Left forelimb (tissue), 1 donor: ENCODE results near the gene CEACAM6.

Source experiments
- DNase-seq: peaks from one replicate; pipeline ENCODE4 v3.0.0-alpha.2; 2018; ENCODE audit warnings: low spot score

The CEACAM6 gene

DNA sequence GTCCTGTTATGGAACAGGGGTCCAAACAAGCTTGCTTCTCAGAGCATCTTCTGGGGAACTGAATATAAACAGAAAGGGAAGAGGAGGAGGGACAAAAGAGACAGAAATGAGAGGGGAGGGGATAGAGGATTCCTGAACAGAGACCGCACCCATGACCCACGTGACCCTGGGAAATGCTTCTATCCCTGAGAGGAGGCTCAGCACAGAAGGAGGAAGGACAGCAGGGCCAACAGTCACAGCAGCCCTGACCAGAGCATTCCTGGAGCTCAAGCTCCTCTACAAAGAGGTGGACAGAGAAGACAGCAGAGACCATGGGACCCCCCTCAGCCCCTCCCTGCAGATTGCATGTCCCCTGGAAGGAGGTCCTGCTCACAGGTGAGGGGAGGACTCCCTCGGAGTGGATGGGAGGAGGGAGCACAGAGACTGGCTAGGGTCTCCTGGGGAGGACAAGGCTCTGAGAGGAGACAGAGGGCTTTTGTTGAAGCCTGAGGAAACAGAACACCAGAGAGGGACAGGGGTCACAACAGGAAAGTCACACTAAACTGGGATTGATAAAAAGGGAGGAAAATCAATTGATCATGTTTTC is at the start of gene CEACAM6:
CEACAM6 (plus strand) TSS at position 203 of the 586 bp plus-strand sequence; CDS start at position 312, 109 bp downstream.
- DNase-seq = no peak

- DNase-seq = peak; percentile 50
These were observed 48.4 kb upstream of the CEACAM6 start for GRCh38 chr19:41706741-41707501.

- peak; percentile 28 for DNase-seq
These were observed 47.9 kb upstream of the CEACAM6 start for GRCh38 chr19:41707502-41707812.

DNA sequence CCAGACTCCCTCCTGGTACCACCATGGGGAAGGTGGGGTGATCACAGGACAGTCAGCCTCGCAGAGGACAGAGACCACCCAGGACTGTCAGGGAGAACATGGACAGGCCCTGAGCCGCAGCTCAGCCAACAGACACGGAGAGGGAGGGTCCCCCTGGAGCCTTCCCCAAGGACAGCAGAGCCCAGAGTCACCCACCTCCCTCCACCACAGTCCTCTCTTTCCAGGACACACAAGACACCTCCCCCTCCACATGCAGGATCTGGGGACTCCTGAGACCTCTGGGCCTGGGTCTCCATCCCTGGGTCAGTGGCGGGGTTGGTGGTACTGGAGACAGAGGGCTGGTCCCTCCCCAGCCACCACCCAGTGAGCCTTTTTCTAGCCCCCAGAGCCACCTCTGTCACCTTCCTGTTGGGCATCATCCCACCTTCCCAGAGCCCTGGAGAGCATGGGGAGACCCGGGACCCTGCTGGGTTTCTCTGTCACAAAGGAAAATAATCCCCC is 47.4 kb upstream of the CEACAM6 start:
- peak; percentile 20 for DNase-seq

DNA sequence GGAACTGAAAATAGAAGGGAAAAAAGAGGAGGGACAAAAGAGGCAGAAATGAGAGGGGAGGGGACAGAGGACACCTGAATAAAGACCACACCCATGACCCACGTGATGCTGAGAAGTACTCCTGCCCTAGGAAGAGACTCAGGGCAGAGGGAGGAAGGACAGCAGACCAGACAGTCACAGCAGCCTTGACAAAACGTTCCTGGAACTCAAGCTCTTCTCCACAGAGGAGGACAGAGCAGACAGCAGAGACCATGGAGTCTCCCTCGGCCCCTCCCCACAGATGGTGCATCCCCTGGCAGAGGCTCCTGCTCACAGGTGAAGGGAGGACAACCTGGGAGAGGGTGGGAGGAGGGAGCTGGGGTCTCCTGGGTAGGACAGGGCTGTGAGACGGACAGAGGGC is 46.8 kb upstream of the CEACAM6 start, which contains the start of gene CEACAM5:
CEACAM5 (plus strand) TSS at position 146 of the 400 bp plus-strand sequence; CDS start at position 252, 106 bp downstream.
- DNase-seq = peak; percentile 28

DNA sequence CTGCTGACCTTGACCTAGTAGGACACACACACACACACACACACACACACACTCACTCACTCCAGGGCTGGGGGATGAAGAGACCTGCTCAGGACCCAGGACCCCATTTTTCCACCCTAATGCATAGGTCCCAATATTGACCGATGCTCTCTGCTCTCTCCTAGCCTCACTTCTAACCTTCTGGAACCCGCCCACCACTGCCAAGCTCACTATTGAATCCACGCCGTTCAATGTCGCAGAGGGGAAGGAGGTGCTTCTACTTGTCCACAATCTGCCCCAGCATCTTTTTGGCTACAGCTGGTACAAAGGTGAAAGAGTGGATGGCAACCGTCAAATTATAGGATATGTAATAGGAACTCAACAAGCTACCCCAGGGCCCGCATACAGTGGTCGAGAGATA is 45.8 kb upstream of the CEACAM6 start:
- peak; percentile 17 for DNase-seq

- DNase-seq = peak; percentile 18
These were observed 45.2 kb upstream of the CEACAM6 start for GRCh38 chr19:41709951-41710645.

DNA sequence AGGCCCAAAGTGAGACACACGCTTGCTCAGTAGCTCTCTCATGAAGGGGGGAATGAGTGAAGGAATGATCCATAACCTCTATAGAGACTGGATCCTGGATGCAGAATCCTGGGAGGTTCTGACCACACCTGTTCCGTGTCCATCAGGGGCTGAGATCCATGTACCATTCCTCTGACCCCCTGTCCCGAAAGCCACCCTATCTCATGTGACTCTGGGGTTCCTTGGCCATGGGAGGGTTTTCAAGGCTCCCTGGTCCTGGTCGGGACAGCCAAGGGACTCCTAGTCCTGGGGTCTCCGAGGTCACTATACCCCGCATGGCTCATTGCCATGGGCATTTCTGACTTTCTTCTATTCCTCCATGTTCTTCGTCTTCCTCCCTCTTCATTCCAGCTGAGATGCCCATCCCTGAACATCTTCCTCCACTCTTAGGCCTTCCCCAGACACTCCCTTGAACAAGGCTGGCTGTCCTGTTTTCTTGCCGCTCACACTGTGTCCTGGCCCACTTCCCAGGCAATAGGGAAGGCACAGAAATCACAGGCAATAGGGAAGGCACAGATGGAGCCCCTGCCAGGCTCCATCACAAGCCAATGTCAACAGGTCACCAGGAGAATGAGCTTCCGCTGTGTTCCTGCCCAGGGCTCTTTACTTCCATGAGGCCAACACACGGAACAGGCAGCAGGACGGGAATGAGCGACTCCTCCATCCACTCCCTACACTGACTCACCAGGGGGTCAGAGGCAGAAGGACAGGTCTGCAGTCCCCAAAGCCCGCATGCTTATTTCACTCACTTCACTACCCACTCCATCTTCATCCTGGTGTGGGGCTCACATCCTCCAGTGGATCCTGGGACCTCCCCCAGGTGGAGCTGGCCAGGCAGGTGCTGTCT is 43.7 kb upstream of the CEACAM6 start:
- peak; percentile 14 for DNase-seq

DNA sequence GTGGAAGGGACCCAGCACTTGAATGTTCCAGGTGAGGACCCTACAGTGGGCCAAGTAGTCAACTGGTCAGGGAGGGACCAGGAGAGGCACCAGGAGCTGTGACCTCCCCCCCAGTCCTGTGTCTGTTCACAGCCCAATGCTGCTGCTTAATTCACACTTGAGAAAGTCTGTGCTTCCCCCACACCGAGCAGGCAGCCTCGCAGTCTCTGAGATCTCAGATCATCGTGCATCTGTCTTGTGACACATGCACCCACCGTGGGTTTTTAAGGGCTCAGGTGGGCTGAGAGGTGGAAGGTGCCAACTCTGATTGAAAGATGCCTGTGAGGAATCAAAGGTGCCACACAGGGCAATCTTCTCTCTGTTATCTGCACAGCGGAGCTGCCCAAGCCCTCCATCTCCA is 40.7 kb upstream of the CEACAM6 start:
- DNase-seq = peak; percentile 15

- no peak for DNase-seq
These were observed 36.6 kb upstream of the CEACAM6 start for GRCh38 chr19:41718761-41719160.

DNA sequence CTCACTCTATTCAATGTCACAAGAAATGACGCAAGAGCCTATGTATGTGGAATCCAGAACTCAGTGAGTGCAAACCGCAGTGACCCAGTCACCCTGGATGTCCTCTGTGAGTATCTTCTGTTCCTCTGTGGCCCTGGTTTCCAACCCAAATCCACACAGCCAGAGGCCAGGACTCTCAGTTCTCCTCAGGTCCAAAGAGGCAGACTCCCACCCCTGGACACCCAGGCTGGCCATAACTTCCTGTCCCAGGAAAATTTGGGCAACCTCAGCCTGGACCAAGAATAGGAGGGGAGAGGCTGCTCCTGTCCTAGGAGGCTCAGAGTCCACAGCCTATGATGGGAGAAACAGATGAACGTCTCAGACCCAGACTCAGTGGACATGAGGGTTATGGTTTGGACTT is 35.2 kb upstream of the CEACAM6 start:
- no peak for DNase-seq

DNA sequence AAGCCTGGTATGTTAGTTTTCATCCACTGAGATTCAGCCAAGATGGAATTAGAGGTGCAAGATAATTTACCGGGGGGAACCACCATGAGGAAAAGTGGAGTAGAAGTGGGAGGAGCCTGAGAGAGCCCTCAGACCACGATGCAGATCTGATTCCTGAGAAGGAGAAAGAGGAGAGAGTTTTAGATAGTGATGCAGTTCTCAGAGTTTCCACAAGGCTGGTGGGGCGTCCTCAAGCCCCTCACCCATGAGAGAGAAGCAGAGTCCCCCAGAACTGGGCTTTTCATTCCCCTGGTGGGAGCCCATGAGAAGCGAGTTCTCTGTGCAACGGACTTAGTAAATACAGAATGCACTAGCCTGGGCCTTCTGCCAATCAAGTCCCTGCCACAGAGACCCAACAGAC is 28.8 kb upstream of the CEACAM6 start:
- no peak for DNase-seq

GRCh38 chr19:41734156-41734555 is 21.2 kb upstream of the CEACAM6 start:
- no peak for DNase-seq

- DNase-seq = no peak
These were observed 20.7 kb upstream of the CEACAM6 start for GRCh38 chr19:41734585-41734984.

- no peak for DNase-seq
These were observed 20.2 kb upstream of the CEACAM6 start for GRCh38 chr19:41735071-41735600.

DNA sequence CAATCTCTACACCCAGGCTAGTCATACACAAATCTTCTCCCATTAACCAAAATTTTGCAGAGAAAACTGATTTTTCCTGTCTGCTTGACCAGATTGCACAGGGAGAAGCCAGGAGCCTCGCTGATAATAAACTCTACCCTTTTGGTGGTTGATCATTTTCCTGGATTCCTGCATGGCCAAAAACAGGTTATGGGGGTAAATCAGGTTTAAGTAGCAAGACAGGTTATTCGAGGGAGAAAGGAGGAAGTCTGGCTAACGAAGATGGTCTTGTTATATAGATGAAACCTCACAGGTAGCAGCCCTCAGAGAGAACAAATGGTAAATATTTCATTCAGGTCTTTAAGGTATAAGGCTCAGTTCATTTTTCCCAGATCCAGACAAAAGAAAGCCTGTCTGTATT is 16.0 kb upstream of the CEACAM6 start:
- DNase-seq = no peak

DNA sequence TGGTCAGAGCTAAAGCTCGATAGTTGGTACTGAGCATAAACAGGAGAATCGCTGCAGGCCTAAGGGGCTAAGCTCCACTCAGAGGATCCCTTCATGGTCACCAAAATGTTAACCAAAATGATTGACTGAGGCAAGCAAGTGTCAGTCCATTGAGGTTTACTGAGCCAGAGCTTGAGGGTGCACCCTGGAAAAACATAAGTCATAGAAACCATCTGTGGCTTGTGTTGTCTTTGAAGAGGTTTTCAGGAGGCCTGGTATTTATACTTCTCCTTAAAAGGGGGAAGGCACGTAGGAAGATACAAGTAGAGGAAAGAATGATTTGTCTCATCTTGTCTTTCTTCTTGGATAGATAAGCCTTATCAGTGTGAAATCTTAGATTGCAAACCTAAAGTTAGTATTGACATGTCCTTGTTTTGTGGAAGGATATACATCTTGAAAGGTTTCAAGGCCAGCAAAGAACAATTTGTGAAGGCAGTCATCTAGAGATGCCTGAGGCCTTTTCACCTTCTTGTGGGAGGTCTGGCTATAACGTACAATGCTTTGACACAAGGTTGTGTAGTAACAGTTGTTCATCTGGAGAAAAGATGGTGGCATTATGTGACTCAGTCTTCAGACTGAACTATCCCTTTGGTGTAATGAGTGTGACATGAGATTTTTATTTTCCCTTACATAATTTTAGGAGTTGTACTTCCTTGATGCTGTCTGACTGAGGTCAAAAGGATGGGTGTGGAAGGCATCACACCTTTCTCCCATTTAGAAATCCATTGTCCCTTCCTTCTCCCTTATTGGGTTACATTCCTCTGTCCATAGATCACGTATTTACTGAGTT is 14.7 kb upstream of the CEACAM6 start:
- no peak for DNase-seq

GRCh38 chr19:41741244-41741554 is 14.1 kb upstream of the CEACAM6 start:
- no peak for DNase-seq

DNA sequence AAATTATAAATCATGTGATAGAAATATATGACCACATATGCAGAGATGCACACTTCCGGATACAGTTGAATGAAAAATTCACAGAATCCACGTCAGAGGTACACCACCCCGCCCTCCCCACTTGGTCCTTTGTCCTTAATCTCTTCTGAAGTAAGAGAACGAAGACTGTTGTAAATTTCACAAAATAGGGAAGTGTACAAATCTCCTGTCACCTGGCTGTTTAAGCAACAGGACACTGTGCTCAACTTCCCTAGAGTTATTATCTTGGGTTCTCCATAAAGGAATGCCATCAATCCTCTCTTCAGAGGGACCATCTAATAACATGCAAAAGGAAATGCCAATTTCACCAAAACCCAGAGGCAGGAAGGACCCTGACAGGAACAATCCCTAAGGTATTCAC is 10.5 kb upstream of the CEACAM6 start:
- no peak for DNase-seq

- DNase-seq = no peak
These were observed 9.6 kb upstream of the CEACAM6 start for GRCh38 chr19:41745756-41746155.
